Endodermal cell (in vitro differentiated cells): ENCODE measurements around the gene ROR2. TPM values are rescaled to one million over a fixed set of nuclear protein-coding genes. Genes with fewer than 3 reads are reported as not detected.

Experiments used
- DNase-seq: peaks from one replicate; pipeline ENCODE4 v3.0.0-alpha.2; 2017
- H3K27ac ChIP-seq: 2 replicates; pipeline ENCODE4 v1.5.1; 2013; ENCODE audit warnings: mild to moderate bottlenecking, low read depth, low read length, moderate library complexity
- H3K27me3 ChIP-seq: 2 replicates; pipeline ENCODE4 v1.6.1; 2013; ENCODE audit warnings: mild to moderate bottlenecking, low read length, moderate library complexity; ENCODE audit not compliant: insufficient read depth, control insufficient read depth, poor library complexity, severe bottlenecking
- H3K36me3 ChIP-seq: 2 replicates; pipeline ENCODE4 v1.7.0; 2013; ENCODE audit warnings: mild to moderate bottlenecking, low read length, moderate library complexity; ENCODE audit not compliant: control insufficient read depth, insufficient read depth
- H3K4me1 ChIP-seq: one replicate; pipeline ENCODE4 v1.7.0; 2013; ENCODE audit warnings: low read length; ENCODE audit not compliant: control insufficient read depth, insufficient read depth
- H3K4me3 ChIP-seq: 2 replicates; pipeline ENCODE4 v1.5.1; 2013; ENCODE audit warnings: mild to moderate bottlenecking, low read length, moderate library complexity
- H3K9ac ChIP-seq: 2 replicates; pipeline ENCODE4 v1.6.1; 2013; ENCODE audit warnings: mild to moderate bottlenecking, low read length, moderate library complexity; ENCODE audit not compliant: poor library complexity, severe bottlenecking; ENCODE audit errors: extremely low read depth
- H3K9me3 ChIP-seq: 2 replicates; pipeline ENCODE4 v1.6.1; 2013; ENCODE audit warnings: mild to moderate bottlenecking, low read length, moderate library complexity; ENCODE audit not compliant: control insufficient read depth
- H3K27ac Mint-ChIP-seq: 2 replicates; pipeline ENCODE4 v1.8.0; 2020; ENCODE audit warnings: mixed read lengths
- H3K27me3 Mint-ChIP-seq: 2 replicates; pipeline ENCODE4 v1.8.0; 2021; ENCODE audit warnings: mild to moderate bottlenecking, mixed read lengths; ENCODE audit not compliant: insufficient read depth
- H3K36me3 Mint-ChIP-seq: 2 replicates; pipeline ENCODE4 v1.8.0; 2020; ENCODE audit warnings: low read depth, mixed read lengths
- H3K4me1 Mint-ChIP-seq: 2 replicates; pipeline ENCODE4 v1.8.0; 2020; ENCODE audit warnings: mixed read lengths
- H3K4me3 Mint-ChIP-seq: 2 replicates; pipeline ENCODE4 v1.8.0; 2020; ENCODE audit warnings: mild to moderate bottlenecking, moderate library complexity, mixed read lengths
- H3K9me3 Mint-ChIP-seq: 2 replicates; pipeline ENCODE4 v1.8.0; 2020; ENCODE audit warnings: mild to moderate bottlenecking, mixed read lengths
- WGBS, 2 experiments: methylation state at CpG; one replicate each; pipeline versions ENCODE4 v1.1.5 to v1.1.7; 2013; ENCODE audit warnings: missing lambda C conversion rate in 2 of 2, mixed read lengths in 1 of 2; ENCODE audit not compliant: insufficient coverage in 1 of 2, insufficient read length in 1 of 2; 5-methylcytosine and 5-hydroxymethylcytosine counted together
- total RNA-seq, 2 donors: library from RNA; stranded (reverse); fragmentation: NEBNext Ultra II Directional in 1 of 2; extraction: Animal tissue kit (Norgen Biotek cat#: 25700) in 1 of 2; gene quantifications; 2 replicates in 1 of 2; 3 replicates in 1 of 2; pipeline ENCODE4 v1.2.1, GENCODE V29; 2021
- TF ChIP-seq, protein P1 (sequence below): fragments of 200-600 bp; sonication (generic); conservative IDR thresholded peaks from 2 replicates; pipeline ENCODE4 v1.5.0; 2021; ENCODE audit warnings: antibody characterized with exemption, mild to moderate bottlenecking

ROR2 gene
- total RNA-seq, 2 donors from 2014 or later, result 104 to 160 TPM

- Mint-ChIP-seq H3K27ac (peak overlapping the region; percentile 62), H3K4me1 (peaks cover 53% of the 10 kb centered on the region), H3K9me3 (peaks cover 24% of the 10 kb centered on the region), H3K27me3 (no peaks in the 10 kb centered on the region), H3K4me3 (no peak overlapping the region), H3K36me3 (peaks cover 47% of the 10 kb centered on the region)
- WGBS, 2 experiments, result 93 to 97% methylated on average over 5 to 11 of the region's 11 CpGs
- Histone ChIP-seq H3K36me3 (peaks cover 68% of the 10 kb centered on the region), H3K27me3 (no peaks in the 10 kb centered on the region), H3K9me3 (peaks cover 6% of the 10 kb centered on the region), H3K27ac (no peak overlapping the region), H3K4me3 (no peak overlapping the region), H3K9ac (no peak overlapping the region), H3K4me1 (peaks cover 62% of the 10 kb centered on the region)
- TF ChIP-seq, protein P1, sequence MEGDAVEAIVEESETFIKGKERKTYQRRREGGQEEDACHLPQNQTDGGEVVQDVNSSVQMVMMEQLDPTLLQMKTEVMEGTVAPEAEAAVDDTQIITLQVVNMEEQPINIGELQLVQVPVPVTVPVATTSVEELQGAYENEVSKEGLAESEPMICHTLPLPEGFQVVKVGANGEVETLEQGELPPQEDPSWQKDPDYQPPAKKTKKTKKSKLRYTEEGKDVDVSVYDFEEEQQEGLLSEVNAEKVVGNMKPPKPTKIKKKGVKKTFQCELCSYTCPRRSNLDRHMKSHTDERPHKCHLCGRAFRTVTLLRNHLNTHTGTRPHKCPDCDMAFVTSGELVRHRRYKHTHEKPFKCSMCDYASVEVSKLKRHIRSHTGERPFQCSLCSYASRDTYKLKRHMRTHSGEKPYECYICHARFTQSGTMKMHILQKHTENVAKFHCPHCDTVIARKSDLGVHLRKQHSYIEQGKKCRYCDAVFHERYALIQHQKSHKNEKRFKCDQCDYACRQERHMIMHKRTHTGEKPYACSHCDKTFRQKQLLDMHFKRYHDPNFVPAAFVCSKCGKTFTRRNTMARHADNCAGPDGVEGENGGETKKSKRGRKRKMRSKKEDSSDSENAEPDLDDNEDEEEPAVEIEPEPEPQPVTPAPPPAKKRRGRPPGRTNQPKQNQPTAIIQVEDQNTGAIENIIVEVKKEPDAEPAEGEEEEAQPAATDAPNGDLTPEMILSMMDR, result no peak
- no peak for DNase-seq
These were observed 128.8 kb downstream of the ROR2 start for GRCh38 chr9:91820949-91821880.

GRCh38 chr9:91820126-91820750 lies 129.8 kb downstream of the ROR2 start:
- no peak for DNase-seq
- Histone ChIP-seq H3K27me3 (no peaks in the 10 kb centered on the region), H3K36me3 (peaks cover 64% of the 10 kb centered on the region), H3K27ac (no peak overlapping the region), H3K9me3 (peaks cover 6% of the 10 kb centered on the region), H3K4me1 (peaks cover 55% of the 10 kb centered on the region), H3K4me3 (no peak overlapping the region), H3K9ac (no peak overlapping the region)
- Mint-ChIP-seq H3K36me3 (peaks cover 37% of the 10 kb centered on the region), H3K4me3 (no peak overlapping the region), H3K9me3 (peaks cover 24% of the 10 kb centered on the region), H3K4me1 (peaks cover 57% of the 10 kb centered on the region), H3K27me3 (no peaks in the 10 kb centered on the region), H3K27ac (no peak overlapping the region)
- TF ChIP-seq, protein P1, result no peak
- 77 to 94% methylated on average over 5 to 11 of the region's 11 CpGs for WGBS, 2 experiments

DNA sequence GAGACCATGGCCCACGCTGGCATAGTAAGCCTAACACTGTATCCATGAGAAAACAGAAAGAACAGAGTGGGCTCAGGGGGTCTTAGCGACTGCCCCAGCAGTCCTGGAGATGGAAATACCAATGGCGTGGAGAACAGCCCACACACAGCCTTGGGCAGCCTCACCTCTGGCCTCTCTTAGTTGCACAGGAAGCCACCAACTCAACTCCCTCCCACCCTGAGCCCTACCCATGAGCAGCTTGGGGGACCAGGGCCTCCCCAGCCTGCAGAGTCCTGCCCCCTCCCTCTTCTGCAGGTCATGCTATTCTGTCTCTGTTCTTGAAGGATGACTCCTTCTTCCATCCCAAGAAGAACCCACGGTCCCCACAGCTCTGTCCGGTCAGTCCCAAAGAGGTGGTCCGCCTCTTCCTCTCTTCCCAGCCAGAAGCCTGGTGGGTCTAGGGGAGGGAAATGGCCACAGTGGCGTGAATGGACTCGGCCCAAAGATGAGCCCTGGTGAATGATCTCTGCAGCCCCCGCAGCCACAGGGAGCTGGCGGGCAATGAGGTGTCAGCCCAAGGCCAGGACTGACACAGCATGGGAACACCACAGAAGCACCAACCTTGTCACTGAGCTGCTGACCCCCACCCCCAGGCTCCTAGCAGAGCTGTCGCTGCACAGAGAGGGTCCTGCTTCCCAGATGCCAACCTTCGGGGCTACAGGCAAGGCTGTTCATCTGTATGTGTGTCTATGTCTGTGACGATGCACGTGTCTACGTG lies 131.2 kb downstream of the ROR2 start:
- Mint-ChIP-seq H3K27ac (no peak overlapping the region), H3K4me3 (no peak overlapping the region), H3K36me3 (peaks cover 34% of the 10 kb centered on the region), H3K9me3 (peaks cover 24% of the 10 kb centered on the region), H3K27me3 (no peaks in the 10 kb centered on the region), H3K4me1 (peaks cover 59% of the 10 kb centered on the region)
- no peaks in the 10 kb centered on the region for H3K27me3 ChIP-seq
- 95% methylated on average over 7 to 15 of the region's 15 CpGs for WGBS, 2 experiments
- H3K4me1 ChIP-seq, result peaks cover 44% of the 10 kb centered on the region
- peaks cover 66% of the 10 kb centered on the region for H3K36me3 ChIP-seq
- no peak overlapping the region for H3K27ac ChIP-seq
- H3K9me3 ChIP-seq, result peaks cover 6% of the 10 kb centered on the region
- no peak overlapping the region for H3K4me3 ChIP-seq
- TF ChIP-seq, protein P1, result no peak
- no peak overlapping the region for H3K9ac ChIP-seq
- DNase-seq, result no peak
